Measurements from ENCODE around the gene CDC14A.

Gene CDC14A

DNA sequence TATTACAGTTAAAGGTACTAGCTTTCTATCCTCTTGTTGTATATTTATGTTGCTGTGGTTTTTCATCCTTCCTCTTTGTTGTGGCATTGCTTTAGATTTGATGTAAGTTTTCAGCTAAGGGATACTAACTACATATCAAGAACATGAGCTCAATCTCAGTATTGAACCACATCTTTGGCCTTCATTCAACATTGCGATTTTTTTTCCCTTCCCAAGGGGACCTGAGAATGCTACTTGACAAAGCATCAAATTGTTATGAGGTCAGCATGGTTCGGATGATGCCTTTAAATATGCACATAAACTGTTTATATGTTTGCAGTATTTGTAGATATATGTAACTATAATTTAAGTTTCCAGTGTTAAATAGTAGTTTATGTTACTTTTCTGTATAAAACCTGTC, 153.9 kb downstream of the CDC14A start:
- TF ChIP-seq, protein P1, sequence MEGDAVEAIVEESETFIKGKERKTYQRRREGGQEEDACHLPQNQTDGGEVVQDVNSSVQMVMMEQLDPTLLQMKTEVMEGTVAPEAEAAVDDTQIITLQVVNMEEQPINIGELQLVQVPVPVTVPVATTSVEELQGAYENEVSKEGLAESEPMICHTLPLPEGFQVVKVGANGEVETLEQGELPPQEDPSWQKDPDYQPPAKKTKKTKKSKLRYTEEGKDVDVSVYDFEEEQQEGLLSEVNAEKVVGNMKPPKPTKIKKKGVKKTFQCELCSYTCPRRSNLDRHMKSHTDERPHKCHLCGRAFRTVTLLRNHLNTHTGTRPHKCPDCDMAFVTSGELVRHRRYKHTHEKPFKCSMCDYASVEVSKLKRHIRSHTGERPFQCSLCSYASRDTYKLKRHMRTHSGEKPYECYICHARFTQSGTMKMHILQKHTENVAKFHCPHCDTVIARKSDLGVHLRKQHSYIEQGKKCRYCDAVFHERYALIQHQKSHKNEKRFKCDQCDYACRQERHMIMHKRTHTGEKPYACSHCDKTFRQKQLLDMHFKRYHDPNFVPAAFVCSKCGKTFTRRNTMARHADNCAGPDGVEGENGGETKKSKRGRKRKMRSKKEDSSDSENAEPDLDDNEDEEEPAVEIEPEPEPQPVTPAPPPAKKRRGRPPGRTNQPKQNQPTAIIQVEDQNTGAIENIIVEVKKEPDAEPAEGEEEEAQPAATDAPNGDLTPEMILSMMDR (IDR thresholded peaks at IDR 0.05; ENCODE audit: unreplicated experiment in 3 of 3) = no peak
- Mint-ChIP-seq H3K27me3 (ENCODE audit: low read depth) (no peaks in the 10 kb centered on the region), H3K9me3 (no peaks in the 10 kb centered on the region), H3K4me3 (no peak overlapping the region), H3K27ac (no peak overlapping the region), H3K36me3 (ENCODE audit: low read depth) (peaks cover 63% of the 10 kb centered on the region), H3K4me1 (peaks cover 10% of the 10 kb centered on the region)

DNA sequence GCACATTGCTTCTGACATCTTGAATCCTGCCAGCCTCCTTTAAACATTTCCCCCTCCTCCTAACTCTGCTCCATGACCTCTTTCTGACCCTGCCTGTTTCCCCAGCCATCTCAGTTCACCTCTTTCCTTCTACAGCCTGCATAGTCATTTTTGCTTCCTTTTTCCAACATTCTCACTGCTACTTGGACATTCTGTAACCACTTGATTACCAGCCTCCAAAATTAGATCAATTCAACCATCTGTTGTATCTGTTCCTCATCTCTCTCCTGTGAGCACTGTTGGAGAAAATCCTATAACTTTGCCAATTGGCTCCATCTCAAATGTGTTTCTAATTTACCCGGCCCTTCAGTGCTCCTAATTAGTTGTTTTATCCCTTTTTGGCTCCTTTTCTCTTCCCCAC, 158.1 kb downstream of the CDC14A start:
- Mint-ChIP-seq H3K4me1 (no peaks in the 10 kb centered on the region), H3K27ac (no peak overlapping the region), H3K36me3 (ENCODE audit: low read depth) (peaks cover 32% of the 10 kb centered on the region), H3K9me3 (no peaks in the 10 kb centered on the region), H3K4me3 (no peak overlapping the region), H3K27me3 (ENCODE audit: low read depth) (no peaks in the 10 kb centered on the region)
- TF ChIP-seq, protein P1 (IDR thresholded peaks at IDR 0.05; ENCODE audit: unreplicated experiment in 3 of 3) = no peak

DNA sequence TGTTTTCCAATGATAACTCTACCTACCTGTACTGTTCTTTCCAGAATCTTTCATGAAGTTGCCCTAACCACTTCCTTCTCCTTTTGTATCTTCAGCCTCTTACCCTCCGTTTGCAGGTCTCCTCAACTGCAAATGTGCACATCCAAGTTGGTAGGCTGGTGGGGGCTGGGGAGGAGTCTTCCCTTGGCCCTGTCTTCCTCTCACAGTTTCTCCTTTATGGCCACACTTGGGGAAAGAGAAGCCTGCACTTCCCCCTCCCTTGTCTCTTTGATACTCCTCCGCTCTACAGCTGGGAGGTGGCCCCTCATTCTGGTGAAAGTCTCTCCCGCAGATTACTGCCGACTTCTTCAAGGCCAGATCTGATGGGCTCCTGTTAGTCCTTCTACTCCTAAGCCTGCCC, 158.8 kb downstream of the CDC14A start:
- Mint-ChIP-seq H3K4me1 (no peaks in the 10 kb centered on the region), H3K27me3 (ENCODE audit: low read depth) (no peaks in the 10 kb centered on the region), H3K36me3 (ENCODE audit: low read depth) (peaks cover 26% of the 10 kb centered on the region), H3K27ac (no peak overlapping the region), H3K4me3 (no peak overlapping the region), H3K9me3 (no peaks in the 10 kb centered on the region)
- TF ChIP-seq, protein P1 (IDR thresholded peaks at IDR 0.05; ENCODE audit: unreplicated experiment in 3 of 3) = no peak

DNA sequence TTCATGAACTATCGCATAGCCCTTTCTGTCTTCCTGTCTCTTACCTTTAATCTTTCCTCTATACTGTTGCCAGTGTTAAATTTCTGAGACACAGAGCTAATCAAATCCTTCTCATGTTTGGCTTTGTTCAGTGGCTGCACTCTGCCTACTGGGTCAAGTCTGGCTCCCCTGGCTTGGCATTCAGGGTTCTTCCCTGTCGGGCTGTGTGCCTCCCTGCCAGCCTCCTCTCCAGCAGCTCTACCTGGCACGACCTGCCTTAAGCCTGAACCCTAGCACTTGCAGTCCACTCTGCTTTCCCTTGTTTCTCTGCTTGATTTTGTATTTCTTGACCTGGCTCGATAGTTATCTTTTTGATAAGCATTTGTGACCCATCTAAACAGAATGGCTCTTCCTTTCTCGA, 159.5 kb downstream of the CDC14A start:
- Mint-ChIP-seq H3K27me3 (ENCODE audit: low read depth) (no peaks in the 10 kb centered on the region), H3K9me3 (no peaks in the 10 kb centered on the region), H3K4me3 (no peak overlapping the region), H3K36me3 (ENCODE audit: low read depth) (peaks cover 23% of the 10 kb centered on the region), H3K4me1 (no peaks in the 10 kb centered on the region), H3K27ac (no peak overlapping the region)
- TF ChIP-seq, protein P1 (IDR thresholded peaks at IDR 0.05; ENCODE audit: unreplicated experiment in 3 of 3) = no peak

DNA sequence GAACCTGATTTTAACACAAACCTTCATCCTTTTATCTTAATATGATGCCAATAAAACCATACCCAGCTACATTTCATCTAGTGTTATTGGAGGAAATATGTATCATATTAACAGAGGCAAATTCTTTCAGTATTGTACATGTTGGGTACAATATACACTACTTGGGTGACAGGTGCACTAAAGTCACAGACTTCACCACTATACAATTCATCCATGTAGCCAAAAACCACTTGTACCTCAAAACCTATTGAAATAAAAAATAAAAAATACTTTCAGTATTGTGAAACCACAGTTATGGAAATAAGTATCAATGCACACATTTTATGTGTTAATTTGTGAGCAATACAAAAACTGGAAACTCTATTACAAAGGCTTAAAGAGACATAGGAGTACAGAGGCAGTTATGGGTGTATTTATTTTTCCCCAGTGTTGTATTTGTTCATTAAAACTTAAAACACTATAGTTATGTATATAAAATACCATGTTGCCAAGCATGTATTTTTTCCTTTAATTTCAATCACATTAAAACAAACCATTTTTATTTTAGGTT, 160.6 kb downstream of the CDC14A start:
- no peak overlapping the region for H3K27ac Mint-ChIP-seq
- no peaks in the 10 kb centered on the region for H3K9me3 Mint-ChIP-seq
- H3K4me1 Mint-ChIP-seq = peaks cover 5% of the 10 kb centered on the region
- no peaks in the 10 kb centered on the region for H3K27me3 Mint-ChIP-seq (ENCODE audit: low read depth)
- TF ChIP-seq, protein P1 (IDR thresholded peaks at IDR 0.05; ENCODE audit: unreplicated experiment in 3 of 3) = no peak
- H3K36me3 Mint-ChIP-seq (ENCODE audit: low read depth) = peaks cover 18% of the 10 kb centered on the region
- H3K4me3 Mint-ChIP-seq = no peak overlapping the region

DNA sequence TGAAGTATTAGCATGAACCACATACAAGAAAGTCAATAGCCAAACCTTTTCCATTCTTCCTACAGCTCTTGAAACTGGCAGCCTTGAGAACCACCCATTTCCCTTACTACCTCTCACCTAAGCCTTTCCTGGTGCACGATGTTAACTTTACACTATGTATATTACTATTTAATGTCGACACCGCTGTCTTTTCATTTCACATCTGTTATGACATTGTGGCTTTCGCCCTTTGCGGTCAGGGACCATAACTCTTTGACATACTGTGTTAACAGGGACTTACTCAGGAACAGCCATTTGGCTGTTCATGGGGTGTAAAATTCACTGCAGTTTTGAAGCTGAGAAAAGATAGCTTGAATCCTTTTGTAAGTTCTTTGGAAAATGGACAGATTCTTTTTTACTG, 164.6 kb downstream of the CDC14A start:
- Mint-ChIP-seq H3K9me3 (no peaks in the 10 kb centered on the region), H3K4me3 (no peak overlapping the region), H3K27ac (no peak overlapping the region), H3K27me3 (ENCODE audit: low read depth) (no peaks in the 10 kb centered on the region), H3K36me3 (ENCODE audit: low read depth) (peaks cover 10% of the 10 kb centered on the region), H3K4me1 (peaks cover 5% of the 10 kb centered on the region)
- TF ChIP-seq, protein P1 (IDR thresholded peaks at IDR 0.05; ENCODE audit: unreplicated experiment in 3 of 3) = no peak

All from nephron (organoid).